GM23338 (cell line): ENCODE data around the gene PGF. TPM values are rescaled to one million over a fixed set of nuclear protein-coding genes. Genes with fewer than 3 reads are reported as not detected.

Source experiments
- ATAC-seq: fragments of 200-7000 bp; cut with Tn5 transposase; 3 replicates; pipeline ENCODE4 v1.9.1; 2020
- DNase-seq: peaks from one replicate; pipeline ENCODE4 v3.0.0-alpha.2; 2015; ENCODE audit warnings: low spot score
- H2AFZ ChIP-seq: fragments of 200-600 bp; sonication (generic); 2 replicates; pipeline ENCODE4 v1.8.0; 2016; ENCODE audit warnings: antibody characterized with exemption, mild to moderate bottlenecking, moderate library complexity
- H3F3A ChIP-seq: fragments of 200-600 bp; sonication (generic); replicated peaks from 2 replicates; pipeline ENCODE4 v1.8.0; 2017; ENCODE audit warnings: antibody characterized with exemption, mixed run types, low read depth
- H3K27ac ChIP-seq: fragments of 200-600 bp; sonication (generic); 2 replicates; pipeline ENCODE4 v1.6.1; 2016; ENCODE audit warnings: low read depth
- H3K27me3 ChIP-seq: fragments of 200-600 bp; sonication (generic); 2 replicates; pipeline ENCODE4 v1.8.0; 2016; ENCODE audit warnings: mild to moderate bottlenecking, mixed run types, moderate library complexity; ENCODE audit not compliant: insufficient read depth
- H3K36me3 ChIP-seq: fragments of 200-600 bp; sonication (generic); 2 replicates; pipeline ENCODE4 v1.8.0; 2016; ENCODE audit warnings: mild to moderate bottlenecking; ENCODE audit not compliant: insufficient read depth
- H3K4me1 ChIP-seq: fragments of 200-600 bp; sonication (generic); 2 replicates; pipeline ENCODE4 v1.8.0; 2016; ENCODE audit warnings: mild to moderate bottlenecking, moderate library complexity; ENCODE audit not compliant: insufficient read depth
- H3K4me2 ChIP-seq: fragments of 200-600 bp; sonication (generic); 2 replicates; pipeline ENCODE4 v1.7.1; 2017; ENCODE audit warnings: mixed run types
- H3K4me3 ChIP-seq: fragments of 200-600 bp; sonication (generic); 2 replicates; pipeline ENCODE4 v1.6.1; 2016; ENCODE audit warnings: mixed run types
- H3K79me2 ChIP-seq: fragments of 200-600 bp; sonication (generic); replicated peaks from 2 replicates; pipeline ENCODE4 v1.8.0; 2017; ENCODE audit warnings: mild to moderate bottlenecking; ENCODE audit not compliant: insufficient read depth
- H3K9me2 ChIP-seq: fragments of 200-600 bp; sonication (generic); 2 replicates; pipeline ENCODE4 v1.8.0; 2017; ENCODE audit not compliant: insufficient read depth
- H4K20me1 ChIP-seq: fragments of 200-600 bp; sonication (generic); replicated peaks from 2 replicates; pipeline ENCODE4 v1.8.0; 2017; ENCODE audit warnings: mild to moderate bottlenecking; ENCODE audit not compliant: insufficient read depth
- H3K27ac Mint-ChIP-seq: 2 replicates; pipeline ENCODE4 v1.8.0; 2020; ENCODE audit warnings: inconsistent platforms, mild to moderate bottlenecking, moderate library complexity, mixed read lengths
- H3K27me3 Mint-ChIP-seq: 3 replicates; pipeline ENCODE4 v1.8.0; 2022; ENCODE audit warnings: low read depth, mild to moderate bottlenecking, moderate library complexity, mixed read lengths, inconsistent platforms; ENCODE audit not compliant: insufficient read depth, poor library complexity
- H3K36me3 Mint-ChIP-seq: 3 replicates; pipeline ENCODE4 v1.8.0; 2021; ENCODE audit warnings: low read depth, mild to moderate bottlenecking, inconsistent platforms, moderate library complexity, mixed read lengths
- H3K4me1 Mint-ChIP-seq: 3 replicates; pipeline ENCODE4 v1.8.0; 2020; ENCODE audit warnings: mild to moderate bottlenecking, inconsistent platforms, mixed read lengths
- H3K4me3 Mint-ChIP-seq: 3 replicates; pipeline ENCODE4 v1.8.0; 2021; ENCODE audit warnings: moderate library complexity, mild to moderate bottlenecking, inconsistent platforms, mixed read lengths
- H3K9me3 Mint-ChIP-seq: 3 replicates; pipeline ENCODE4 v1.8.0; 2020; ENCODE audit warnings: moderate library complexity, mild to moderate bottlenecking, inconsistent platforms, mixed read lengths
- CREB1 ChIP-seq: fragments of 250-450 bp; sonication (Bioruptor Pico); IDR thresholded peaks from 2 replicates; pipeline ENCODE4 v1.5.0; 2020; ENCODE audit warnings: low read depth, mild to moderate bottlenecking, moderate library complexity
- EZH2 ChIP-seq: fragments of 200-600 bp; sonication (generic); IDR thresholded peaks from one replicate; pipeline ENCODE4 v1.8.0; 2017; ENCODE audit warnings: antibody characterized with exemption, mild to moderate bottlenecking, low read depth; ENCODE audit not compliant: unreplicated experiment
- EZH2phosphoT487 ChIP-seq: fragments of 200-600 bp; sonication (generic); IDR thresholded peaks from one replicate; pipeline ENCODE4 v1.8.1; 2018; ENCODE audit warnings: antibody characterized with exemption; ENCODE audit not compliant: unreplicated experiment
- JUNB ChIP-seq: IDR thresholded peaks from one replicate; pipeline ENCODE4 v1.6.1; 2016; ENCODE audit warnings: antibody characterized with exemption; ENCODE audit not compliant: unreplicated experiment
- NANOG ChIP-seq: IDR thresholded peaks from 2 replicates; pipeline ENCODE4 v1.6.1; 2016; ENCODE audit warnings: antibody characterized with exemption, borderline replicate concordance
- STAT1 ChIP-seq: IDR thresholded peaks from one replicate; pipeline ENCODE4 v1.6.1; 2016; ENCODE audit warnings: antibody characterized with exemption; ENCODE audit not compliant: unreplicated experiment
- ZNF331 ChIP-seq: fragments of 250-450 bp; sonication (Bioruptor Pico); IDR thresholded peaks from 2 replicates; pipeline ENCODE4 v1.5.0; 2020; ENCODE audit warnings: low read depth, mild to moderate bottlenecking, moderate library complexity
- polyA plus RNA-seq: library from polyadenylated mRNA; unstranded; fragments of >200 nt; fragmentation: Nextera tagmentation; extraction: Ambion mirVana; gene quantifications from 2 replicates; pipeline ENCODE4 v1.2.1, GENCODE V29; 2016
- total RNA-seq: library from RNA; depleted of rRNA; stranded (reverse); fragments of >200 nt; shearing (Covaris generic); gene quantifications from 2 replicates; pipeline ENCODE4 v1.2.3, GENCODE V29; 2014
- TF ChIP-seq, protein P1 (sequence below): IDR thresholded peaks from 2 replicates; pipeline ENCODE4 v1.6.1; 2016; ENCODE audit warnings: antibody characterized with exemption
- TF ChIP-seq, protein P2 (sequence below): IDR thresholded peaks from one replicate; pipeline ENCODE4 v1.6.1; 2018; ENCODE audit warnings: antibody characterized with exemption; ENCODE audit not compliant: unreplicated experiment
- TF ChIP-seq, protein P3 (sequence below): fragments of 250-450 bp; sonication (Bioruptor Pico); IDR thresholded peaks from 2 replicates; pipeline ENCODE4 v1.5.0; 2020; ENCODE audit warnings: mild to moderate bottlenecking, moderate library complexity

The PGF gene
- total and polyA plus RNA-seq, 2 experiments from 2014 or later, result 2.9 to 6.3 TPM

DNA sequence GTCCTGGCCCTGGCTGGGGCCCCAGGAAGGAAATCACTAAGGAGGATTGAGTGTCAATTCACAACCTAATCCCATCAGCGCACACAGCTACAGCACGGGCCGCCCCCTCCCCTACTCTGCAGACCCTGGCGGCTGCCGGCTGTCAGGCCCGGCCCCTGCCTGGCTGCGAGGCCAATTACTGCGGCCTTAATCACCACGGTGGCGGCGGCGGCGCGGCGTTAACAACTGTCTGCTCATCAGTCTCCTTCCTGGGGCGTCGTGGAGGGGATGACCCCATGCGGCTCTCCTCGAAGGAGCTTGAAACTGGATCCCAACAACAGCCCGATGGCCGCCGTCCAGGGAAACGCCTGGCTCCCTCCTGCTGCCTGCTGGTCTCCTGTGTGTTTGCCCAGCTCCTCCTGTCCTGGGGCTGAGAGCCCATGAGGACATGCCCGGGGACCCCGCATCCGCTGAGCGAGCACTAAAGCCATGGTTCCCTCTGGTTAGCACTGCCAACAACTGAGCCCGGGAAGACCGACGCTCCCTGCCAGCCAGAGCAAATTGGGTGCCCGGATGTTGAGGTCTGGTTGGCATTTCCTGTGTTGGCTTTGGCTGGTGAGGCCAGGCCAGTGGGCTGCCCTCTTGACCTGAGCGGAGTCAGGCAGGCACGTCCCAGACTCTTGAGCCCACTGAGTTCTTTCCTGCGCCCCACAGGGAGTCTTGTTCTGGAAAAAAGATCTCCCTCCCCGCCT, 25.5 kb upstream of the PGF start:
- peak overlapping the region; percentile 40; the same call in 1 of the 2 replicates for H3K4me2 ChIP-seq
- Mint-ChIP-seq H3K4me3 (no peak overlapping the region), H3K9me3 (no peaks in the 10 kb centered on the region; the same call in 2 of the 3 replicates), H3K27ac (no peak overlapping the region), H3K36me3 (no peaks in the 10 kb centered on the region), H3K27me3 (peaks cover 12% of the 10 kb centered on the region), H3K4me1 (peaks cover 42% of the 10 kb centered on the region)
- H3K4me1 ChIP-seq, result peaks cover 30% of the 10 kb centered on the region
- H3K4me3 ChIP-seq, result no peak overlapping the region
- H3K27me3 ChIP-seq, result no peaks in the 10 kb centered on the region
- ATAC-seq, result peak; percentile 67
- H3K27ac ChIP-seq, result no peak overlapping the region
- TF ChIP-seq EZH2 (no peak), NANOG (no peak), JUNB (no peak), EZH2phosphoT487 (no peak), CREB1 (CRISPR knock-in tag) (no peak), STAT1 (no peak), ZNF331 (CRISPR knock-in tag) (no peak)
- TF ChIP-seq, protein P1, sequence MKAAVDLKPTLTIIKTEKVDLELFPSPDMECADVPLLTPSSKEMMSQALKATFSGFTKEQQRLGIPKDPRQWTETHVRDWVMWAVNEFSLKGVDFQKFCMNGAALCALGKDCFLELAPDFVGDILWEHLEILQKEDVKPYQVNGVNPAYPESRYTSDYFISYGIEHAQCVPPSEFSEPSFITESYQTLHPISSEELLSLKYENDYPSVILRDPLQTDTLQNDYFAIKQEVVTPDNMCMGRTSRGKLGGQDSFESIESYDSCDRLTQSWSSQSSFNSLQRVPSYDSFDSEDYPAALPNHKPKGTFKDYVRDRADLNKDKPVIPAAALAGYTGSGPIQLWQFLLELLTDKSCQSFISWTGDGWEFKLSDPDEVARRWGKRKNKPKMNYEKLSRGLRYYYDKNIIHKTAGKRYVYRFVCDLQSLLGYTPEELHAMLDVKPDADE, result no peak
- TF ChIP-seq, protein P2, sequence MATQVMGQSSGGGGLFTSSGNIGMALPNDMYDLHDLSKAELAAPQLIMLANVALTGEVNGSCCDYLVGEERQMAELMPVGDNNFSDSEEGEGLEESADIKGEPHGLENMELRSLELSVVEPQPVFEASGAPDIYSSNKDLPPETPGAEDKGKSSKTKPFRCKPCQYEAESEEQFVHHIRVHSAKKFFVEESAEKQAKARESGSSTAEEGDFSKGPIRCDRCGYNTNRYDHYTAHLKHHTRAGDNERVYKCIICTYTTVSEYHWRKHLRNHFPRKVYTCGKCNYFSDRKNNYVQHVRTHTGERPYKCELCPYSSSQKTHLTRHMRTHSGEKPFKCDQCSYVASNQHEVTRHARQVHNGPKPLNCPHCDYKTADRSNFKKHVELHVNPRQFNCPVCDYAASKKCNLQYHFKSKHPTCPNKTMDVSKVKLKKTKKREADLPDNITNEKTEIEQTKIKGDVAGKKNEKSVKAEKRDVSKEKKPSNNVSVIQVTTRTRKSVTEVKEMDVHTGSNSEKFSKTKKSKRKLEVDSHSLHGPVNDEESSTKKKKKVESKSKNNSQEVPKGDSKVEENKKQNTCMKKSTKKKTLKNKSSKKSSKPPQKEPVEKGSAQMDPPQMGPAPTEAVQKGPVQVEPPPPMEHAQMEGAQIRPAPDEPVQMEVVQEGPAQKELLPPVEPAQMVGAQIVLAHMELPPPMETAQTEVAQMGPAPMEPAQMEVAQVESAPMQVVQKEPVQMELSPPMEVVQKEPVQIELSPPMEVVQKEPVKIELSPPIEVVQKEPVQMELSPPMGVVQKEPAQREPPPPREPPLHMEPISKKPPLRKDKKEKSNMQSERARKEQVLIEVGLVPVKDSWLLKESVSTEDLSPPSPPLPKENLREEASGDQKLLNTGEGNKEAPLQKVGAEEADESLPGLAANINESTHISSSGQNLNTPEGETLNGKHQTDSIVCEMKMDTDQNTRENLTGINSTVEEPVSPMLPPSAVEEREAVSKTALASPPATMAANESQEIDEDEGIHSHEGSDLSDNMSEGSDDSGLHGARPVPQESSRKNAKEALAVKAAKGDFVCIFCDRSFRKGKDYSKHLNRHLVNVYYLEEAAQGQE, result no peak
- TF ChIP-seq, protein P3, sequence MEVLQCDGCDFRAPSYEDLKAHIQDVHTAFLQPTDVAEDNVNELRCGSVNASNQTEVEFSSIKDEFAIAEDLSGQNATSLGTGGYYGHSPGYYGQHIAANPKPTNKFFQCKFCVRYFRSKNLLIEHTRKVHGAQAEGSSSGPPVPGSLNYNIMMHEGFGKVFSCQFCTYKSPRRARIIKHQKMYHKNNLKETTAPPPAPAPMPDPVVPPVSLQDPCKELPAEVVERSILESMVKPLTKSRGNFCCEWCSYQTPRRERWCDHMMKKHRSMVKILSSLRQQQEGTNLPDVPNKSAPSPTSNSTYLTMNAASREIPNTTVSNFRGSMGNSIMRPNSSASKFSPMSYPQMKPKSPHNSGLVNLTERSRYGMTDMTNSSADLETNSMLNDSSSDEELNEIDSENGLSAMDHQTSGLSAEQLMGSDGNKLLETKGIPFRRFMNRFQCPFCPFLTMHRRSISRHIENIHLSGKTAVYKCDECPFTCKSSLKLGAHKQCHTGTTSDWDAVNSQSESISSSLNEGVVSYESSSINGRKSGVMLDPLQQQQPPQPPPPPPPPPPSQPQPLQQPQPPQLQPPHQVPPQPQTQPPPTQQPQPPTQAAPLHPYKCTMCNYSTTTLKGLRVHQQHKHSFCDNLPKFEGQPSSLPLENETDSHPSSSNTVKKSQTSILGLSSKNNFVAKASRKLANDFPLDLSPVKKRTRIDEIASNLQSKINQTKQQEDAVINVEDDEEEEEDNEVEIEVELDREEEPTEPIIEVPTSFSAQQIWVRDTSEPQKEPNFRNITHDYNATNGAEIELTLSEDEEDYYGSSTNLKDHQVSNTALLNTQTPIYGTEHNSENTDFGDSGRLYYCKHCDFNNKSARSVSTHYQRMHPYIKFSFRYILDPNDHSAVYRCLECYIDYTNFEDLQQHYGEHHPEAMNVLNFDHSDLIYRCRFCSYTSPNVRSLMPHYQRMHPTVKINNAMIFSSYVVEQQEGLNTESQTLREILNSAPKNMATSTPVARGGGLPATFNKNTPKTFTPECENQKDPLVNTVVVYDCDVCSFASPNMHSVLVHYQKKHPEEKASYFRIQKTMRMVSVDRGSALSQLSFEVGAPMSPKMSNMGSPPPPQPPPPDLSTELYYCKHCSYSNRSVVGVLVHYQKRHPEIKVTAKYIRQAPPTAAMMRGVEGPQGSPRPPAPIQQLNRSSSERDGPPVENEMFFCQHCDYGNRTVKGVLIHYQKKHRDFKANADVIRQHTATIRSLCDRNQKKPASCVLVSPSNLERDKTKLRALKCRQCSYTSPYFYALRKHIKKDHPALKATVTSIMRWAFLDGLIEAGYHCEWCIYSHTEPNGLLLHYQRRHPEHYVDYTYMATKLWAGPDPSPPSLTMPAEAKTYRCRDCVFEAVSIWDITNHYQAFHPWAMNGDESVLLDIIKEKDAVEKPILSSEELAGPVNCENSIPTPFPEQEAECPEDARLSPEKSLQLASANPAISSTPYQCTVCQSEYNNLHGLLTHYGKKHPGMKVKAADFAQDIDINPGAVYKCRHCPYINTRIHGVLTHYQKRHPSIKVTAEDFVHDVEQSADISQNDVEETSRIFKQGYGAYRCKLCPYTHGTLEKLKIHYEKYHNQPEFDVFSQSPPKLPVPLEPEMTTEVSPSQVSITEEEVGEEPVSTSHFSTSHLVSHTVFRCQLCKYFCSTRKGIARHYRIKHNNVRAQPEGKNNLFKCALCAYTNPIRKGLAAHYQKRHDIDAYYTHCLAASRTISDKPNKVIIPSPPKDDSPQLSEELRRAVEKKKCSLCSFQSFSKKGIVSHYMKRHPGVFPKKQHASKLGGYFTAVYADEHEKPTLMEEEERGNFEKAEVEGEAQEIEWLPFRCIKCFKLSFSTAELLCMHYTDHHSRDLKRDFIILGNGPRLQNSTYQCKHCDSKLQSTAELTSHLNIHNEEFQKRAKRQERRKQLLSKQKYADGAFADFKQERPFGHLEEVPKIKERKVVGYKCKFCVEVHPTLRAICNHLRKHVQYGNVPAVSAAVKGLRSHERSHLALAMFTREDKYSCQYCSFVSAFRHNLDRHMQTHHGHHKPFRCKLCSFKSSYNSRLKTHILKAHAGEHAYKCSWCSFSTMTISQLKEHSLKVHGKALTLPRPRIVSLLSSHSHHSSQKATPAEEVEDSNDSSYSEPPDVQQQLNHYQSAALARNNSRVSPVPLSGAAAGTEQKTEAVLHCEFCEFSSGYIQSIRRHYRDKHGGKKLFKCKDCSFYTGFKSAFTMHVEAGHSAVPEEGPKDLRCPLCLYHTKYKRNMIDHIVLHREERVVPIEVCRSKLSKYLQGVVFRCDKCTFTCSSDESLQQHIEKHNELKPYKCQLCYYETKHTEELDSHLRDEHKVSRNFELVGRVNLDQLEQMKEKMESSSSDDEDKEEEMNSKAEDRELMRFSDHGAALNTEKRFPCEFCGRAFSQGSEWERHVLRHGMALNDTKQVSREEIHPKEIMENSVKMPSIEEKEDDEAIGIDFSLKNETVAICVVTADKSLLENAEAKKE (CRISPR knock-in tag), result no peak
- DNase-seq, result peak; percentile 64
- H3K79me2 ChIP-seq, result no peaks in the 10 kb centered on the region
- peak overlapping the region; percentile 94 for H2AFZ ChIP-seq
- peaks cover 8% of the 10 kb centered on the region; the same call in 1 of the 2 replicates for H3F3A ChIP-seq
- H3K36me3 ChIP-seq, result no peaks in the 10 kb centered on the region
- no peaks in the 10 kb centered on the region for H4K20me1 ChIP-seq
- no peaks in the 10 kb centered on the region for H3K9me2 ChIP-seq
